Keratinocyte (primary cell): ENCODE results near the gene DUSP28. TPM values are rescaled to one million over a fixed set of nuclear protein-coding genes. Genes with fewer than 3 reads are reported as not detected.

ENCODE experiments used
- DNase-seq: peaks from one replicate; pipeline ENCODE4 v3.0.0-alpha.2; 2011; ENCODE audit warnings: low read depth, missing footprints, low spot score
- FAIRE-seq: peaks from 2 replicates; lab custom pipeline; 2011; peaks lifted over from hg19 to GRCh38; lab: Jason Lieb, UNC
- H2AFZ ChIP-seq: 2 replicates; pipeline ENCODE4 v1.6.0; 2012; ENCODE audit warnings: low read length, control low read depth, inconsistent platforms; ENCODE audit not compliant: control insufficient read depth
- H3K27ac ChIP-seq: 2 replicates; pipeline ENCODE4 v1.5.1; 2011; ENCODE audit warnings: low read length; ENCODE audit not compliant: control insufficient read depth, insufficient read depth
- H3K27me3 ChIP-seq: 3 replicates; pipeline ENCODE4 v1.6.0; 2011; ENCODE audit warnings: low read length; ENCODE audit not compliant: control insufficient read depth, insufficient read depth; ENCODE audit errors: extremely low read depth
- H3K36me3 ChIP-seq, 2 experiments: 2 replicates in 1 of 2; 3 replicates in 1 of 2; pipeline ENCODE4 v1.5.1; 2011; ENCODE audit warnings: low read length in 2 of 2, mild to moderate bottlenecking in 1 of 2; ENCODE audit not compliant: control insufficient read depth in 2 of 2, insufficient read depth in 2 of 2; ENCODE audit errors: extremely low read depth in 1 of 2
- H3K4me1 ChIP-seq: 3 replicates; pipeline ENCODE4 v1.5.1; 2011; ENCODE audit warnings: low read length; ENCODE audit not compliant: control insufficient read depth, insufficient read depth; ENCODE audit errors: extremely low read depth
- H3K4me2 ChIP-seq: 3 replicates; pipeline ENCODE4 v1.6.0; 2011; ENCODE audit warnings: low read depth, low read length; ENCODE audit not compliant: control insufficient read depth, insufficient read depth; ENCODE audit errors: extremely low read depth
- H3K4me3 ChIP-seq, 3 experiments: fragments of 200-600 bp in 1 of 3; sonication (generic) in 1 of 3; 2 replicates in 2 of 3; 3 replicates in 1 of 3; pipeline ENCODE4 v1.5.1; 2011 to 2016; ENCODE audit warnings: low read length in 3 of 3, mild to moderate bottlenecking in 3 of 3, control low read depth in 2 of 3, inconsistent platforms in 1 of 3, low read depth in 1 of 3, mixed read lengths in 1 of 3, mixed run types in 1 of 3, moderate library complexity in 1 of 3; ENCODE audit not compliant: control insufficient read depth in 2 of 3, insufficient read depth in 2 of 3; ENCODE audit errors: extremely low read depth in 1 of 3
- H3K79me2 ChIP-seq: 2 replicates; pipeline ENCODE4 v1.6.0; 2012; ENCODE audit warnings: low read length; ENCODE audit not compliant: control insufficient read depth, insufficient read depth
- H3K9ac ChIP-seq: 3 replicates; pipeline ENCODE4 v1.6.0; 2011; ENCODE audit warnings: low read length; ENCODE audit not compliant: control insufficient read depth, insufficient read depth; ENCODE audit errors: extremely low read depth
- H3K9me1 ChIP-seq: 3 replicates; pipeline ENCODE4 v1.6.0; 2011; ENCODE audit warnings: low read length; ENCODE audit not compliant: control insufficient read depth, insufficient read depth; ENCODE audit errors: extremely low read depth
- H3K9me3 ChIP-seq: 2 replicates; pipeline ENCODE4 v1.5.1; 2012; ENCODE audit warnings: low read depth, low read length; ENCODE audit not compliant: control insufficient read depth
- H4K20me1 ChIP-seq: 3 replicates; pipeline ENCODE4 v1.6.0; 2011; ENCODE audit warnings: low read length; ENCODE audit not compliant: control insufficient read depth, insufficient read depth; ENCODE audit errors: extremely low read depth
- CTCF ChIP-seq, 3 experiments: IDR thresholded peaks in 1 of 3; conservative IDR thresholded peaks in 1 of 3; optimal IDR thresholded peaks in 1 of 3; 2 replicates in 2 of 3; 3 replicates in 1 of 3; pipeline versions ENCODE3 to v1.5.1; 2011; ENCODE audit warnings: low read length in 3 of 3, mild to moderate bottlenecking in 3 of 3, moderate library complexity in 2 of 3, control low read depth in 1 of 3, inconsistent platforms in 1 of 3; ENCODE audit not compliant: insufficient read depth in 2 of 3; ENCODE audit errors: extremely low read depth in 1 of 3
- EZH2 ChIP-seq: IDR thresholded peaks from one replicate; pipeline ENCODE4 v1.6.1; 2012; ENCODE audit warnings: inconsistent platforms, mild to moderate bottlenecking, low read length, moderate library complexity
- dilution Hi-C: fragments of 300-500 bp; cut with MboI; formaldehyde crosslinking; loops from one replicate; pipeline ENCODE4 v1.7.0; 2020; ENCODE audit warnings: low sequenced_read_pairs; ENCODE audit not compliant: extremely low pct_ligation_motif_present
- polyA plus RNA-seq, 5 experiments: library from polyadenylated mRNA; depleted of rRNA in 3 of 5; stranded (reverse) in 3 of 5; stranded (forward) in 1 of 5; unstranded in 1 of 5; fragments of >200 nt; gene quantifications; 1 replicate in 1 of 5; 2 replicates in 3 of 5; 3 replicates in 1 of 5; pipeline versions ENCODE4 v1.2.1 to v1.2.3, GENCODE V29; 2011 to 2012; ENCODE audit warnings: missing spikeins in 2 of 5, low read depth in 1 of 5, low replicate concordance in 1 of 5

DUSP28 gene
- polyA plus RNA-seq, 1 donor (not counting 4 experiments of a cell fraction or from before 2014, with no cell fraction given) = 4.4 TPM

GRCh38 chr2:240579771-240580614 is 19.8 kb downstream of the DUSP28 start:
- Histone ChIP-seq H2AFZ (no peak overlapping the region), H3K9me3 (no peaks in the 10 kb centered on the region), H3K4me1 (peaks cover 37% of the 10 kb centered on the region)

GRCh38 chr2:240581811-240582210 is 21.7 kb downstream of the DUSP28 start:
- Histone ChIP-seq H3K36me3 (peaks cover 3 to 6% of the 10 kb centered on the region in 2 experiments), H2AFZ (no peak overlapping the region), H3K9me3 (no peaks in the 10 kb centered on the region), H3K4me3 (no peak overlapping the region), H3K4me1 (peaks cover 42% of the 10 kb centered on the region), H3K27me3 (no peaks in the 10 kb centered on the region), H3K9ac (no peak overlapping the region), H4K20me1 (peaks cover 21% of the 10 kb centered on the region), H3K79me2 (peaks cover 32% of the 10 kb centered on the region), H3K9me1 (peaks cover 8% of the 10 kb centered on the region), H3K27ac (no peak overlapping the region), H3K4me2 (no peak overlapping the region)
- dilution Hi-C loops = no loop called here
- DNase-seq = no peak
- FAIRE-seq = no peak
- TF ChIP-seq CTCF (optimal IDR thresholded peaks at IDR 0.05 in 1 of 3, IDR thresholded peaks at IDR 0.05 in 1 of 3, conservative IDR thresholded peaks at IDR 0.05 in 1 of 3; ENCODE audit: extremely low read depth in 1 of 3, insufficient read depth in 2 of 3, low read length in 3 of 3) (no peak), EZH2 (no peak)

More at GRCh38 chr2:240579771-240580614, 19.8 kb downstream of the DUSP28 start:
- H3K27me3 ChIP-seq = no peaks in the 10 kb centered on the region
- peaks cover 21% of the 10 kb centered on the region for H3K79me2 ChIP-seq
- TF ChIP-seq EZH2 (no peak), CTCF (optimal IDR thresholded peaks at IDR 0.05 in 1 of 3, IDR thresholded peaks at IDR 0.05 in 1 of 3, conservative IDR thresholded peaks at IDR 0.05 in 1 of 3; ENCODE audit: extremely low read depth in 1 of 3, insufficient read depth in 2 of 3, low read length in 3 of 3) (peak; percentile 61 to 70 (median 65))
- peaks cover 21% of the 10 kb centered on the region for H4K20me1 ChIP-seq
- peak overlapping the region in 1 of 3 experiments; percentile 29 for H3K4me3 ChIP-seq
- peaks cover 8% of the 10 kb centered on the region for H3K9me1 ChIP-seq
- dilution Hi-C loops = no loop called here
- peak overlapping the region; percentile 70 for H3K9ac ChIP-seq
- FAIRE-seq (peak; percentile 86), DNase-seq (no peak)
- peak overlapping the region; percentile 84 for H3K27ac ChIP-seq
- peak overlapping the region; percentile 45 for H3K4me2 ChIP-seq
- H3K36me3 ChIP-seq = peaks cover 7 to 8% of the 10 kb centered on the region in 2 experiments
